Natural killer cell (primary cell): Measurements from ENCODE around the gene PHC1. TPM values are rescaled to one million over a fixed set of nuclear protein-coding genes. Genes with fewer than 3 reads are reported as not detected.

Experiments used
- ATAC-seq, 3 donors: fragments of 150-1000 bp in 2 of 3; fragments of 200-7000 bp in 1 of 3; cut with Tn5 transposase; 1 replicate in 1 of 3; 2 replicates in 2 of 3; pipeline ENCODE4 v1.10.0; 2021; ENCODE audit warnings: mild to moderate bottlenecking in 2 of 3, moderate library complexity in 2 of 3
- DNase-seq, 2 donors: peaks; one replicate each; pipeline versions ENCODE4 v3.0.0 to v3.0.0-alpha.2; 2013 to 2021; ENCODE audit warnings: mixed read lengths in 1 of 2
- H3K27ac ChIP-seq: one replicate; pipeline ENCODE4 v1.5.1; 2013; ENCODE audit warnings: mild to moderate bottlenecking, low read length
- H3K27me3 ChIP-seq: one replicate; pipeline ENCODE4 v1.6.1; 2013; ENCODE audit warnings: low read length; ENCODE audit not compliant: control insufficient read depth, insufficient read depth
- H3K36me3 ChIP-seq: one replicate; pipeline ENCODE4 v1.6.1; 2013; ENCODE audit warnings: low read length; ENCODE audit not compliant: control insufficient read depth, insufficient read depth
- H3K4me1 ChIP-seq: one replicate; pipeline ENCODE4 v1.6.1; 2013; ENCODE audit warnings: low read length; ENCODE audit not compliant: control insufficient read depth, insufficient read depth
- H3K4me3 ChIP-seq: one replicate; pipeline ENCODE4 v1.5.1; 2013; ENCODE audit warnings: low read length
- H3K9me3 ChIP-seq: one replicate; pipeline ENCODE4 v1.6.1; 2013; ENCODE audit warnings: low read length; ENCODE audit not compliant: control insufficient read depth, insufficient read depth
- H3K27ac Mint-ChIP-seq, 2 donors: one replicate each; pipeline ENCODE4 v1.8.0; 2022; ENCODE audit warnings: mild to moderate bottlenecking in 2 of 2, mixed read lengths in 2 of 2, moderate library complexity in 1 of 2
- H3K27me3 Mint-ChIP-seq, 2 donors: one replicate each; pipeline ENCODE4 v1.8.0; 2022; ENCODE audit warnings: low read depth in 2 of 2, mixed read lengths in 2 of 2
- H3K36me3 Mint-ChIP-seq: one replicate; pipeline ENCODE4 v1.8.0; 2022; ENCODE audit warnings: mixed read lengths
- H3K4me1 Mint-ChIP-seq, 2 donors: one replicate each; pipeline ENCODE4 v1.8.0; 2022; ENCODE audit warnings: mixed read lengths in 2 of 2
- H3K4me3 Mint-ChIP-seq: one replicate; pipeline ENCODE4 v1.8.0; 2022; ENCODE audit warnings: mild to moderate bottlenecking, moderate library complexity, mixed read lengths
- H3K9me3 Mint-ChIP-seq, 2 donors: one replicate each; pipeline ENCODE4 v1.8.0; 2022; ENCODE audit warnings: mixed read lengths in 2 of 2
- WGBS: methylation state at CpG from one replicate; pipeline ENCODE4 v1.1.7; 2013; ENCODE audit warnings: missing lambda C conversion rate; ENCODE audit not compliant: insufficient coverage; 5-methylcytosine and 5-hydroxymethylcytosine counted together
- intact Hi-C: fragments of 100-400 bp; cut with micrococcal nuclease; formaldehyde crosslinking; loops from one replicate; pipeline ENCODE4 v1.14.2; 2022
- total RNA-seq, 4 donors: library from RNA; stranded (reverse); fragments of 120-200 nt in 1 of 4; gene quantifications; one replicate each; pipeline versions ENCODE4 v1.2.3 to v1.2.4, GENCODE V29; 2013 to 2022
- TF ChIP-seq, protein P1 (sequence below): fragments of 200-600 bp; IDR thresholded peaks from one replicate; pipeline ENCODE4 v1.8.0; 2022; ENCODE audit warnings: antibody characterized with exemption

PHC1 gene
- total RNA-seq, 3 donors from 2014 or later (not counting 1 experiment from before 2014, with no cell fraction given) = 37.8 to 39.6 (median 38.6) TPM

DNA sequence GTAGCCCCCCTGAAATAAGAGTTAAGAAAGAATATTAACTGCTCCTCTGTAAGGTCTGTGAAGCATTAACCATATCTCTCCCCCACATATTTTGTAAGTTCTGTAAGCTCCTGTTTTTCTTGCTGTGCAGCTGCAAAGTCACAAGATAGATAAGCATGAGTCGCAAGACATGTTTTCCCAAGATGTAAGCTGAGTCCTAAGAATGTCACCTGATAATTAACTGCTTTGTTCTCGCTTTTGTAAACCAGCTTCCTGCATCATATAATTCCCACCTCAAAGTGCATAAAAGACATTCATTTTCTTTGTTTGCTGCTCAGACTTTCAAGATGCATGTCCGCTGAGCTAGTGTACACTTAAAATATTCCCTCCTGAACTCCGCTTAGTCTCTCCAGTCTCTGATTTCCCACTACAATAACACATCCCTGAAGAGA is 27.0 kb upstream of the PHC1 start:
- peaks cover 0 to 10% of the 10 kb centered on the region in 2 donors for H3K27me3 Mint-ChIP-seq
- peaks cover 0 to 5% of the 10 kb centered on the region in 2 donors for H3K4me1 Mint-ChIP-seq
- no peaks in the 10 kb centered on the region for H3K9me3 Mint-ChIP-seq
- ATAC-seq = no peak
- Histone ChIP-seq H3K36me3 (no peaks in the 10 kb centered on the region), H3K4me1 (peaks cover 3% of the 10 kb centered on the region), H3K27me3 (no peaks in the 10 kb centered on the region), H3K4me3 (no peak overlapping the region), H3K9me3 (no peaks in the 10 kb centered on the region), H3K27ac (no peak overlapping the region)
- intact Hi-C loops = no loop called here
- H3K27ac Mint-ChIP-seq = no peak overlapping the region
- no peak for DNase-seq
- TF ChIP-seq, protein P1, sequence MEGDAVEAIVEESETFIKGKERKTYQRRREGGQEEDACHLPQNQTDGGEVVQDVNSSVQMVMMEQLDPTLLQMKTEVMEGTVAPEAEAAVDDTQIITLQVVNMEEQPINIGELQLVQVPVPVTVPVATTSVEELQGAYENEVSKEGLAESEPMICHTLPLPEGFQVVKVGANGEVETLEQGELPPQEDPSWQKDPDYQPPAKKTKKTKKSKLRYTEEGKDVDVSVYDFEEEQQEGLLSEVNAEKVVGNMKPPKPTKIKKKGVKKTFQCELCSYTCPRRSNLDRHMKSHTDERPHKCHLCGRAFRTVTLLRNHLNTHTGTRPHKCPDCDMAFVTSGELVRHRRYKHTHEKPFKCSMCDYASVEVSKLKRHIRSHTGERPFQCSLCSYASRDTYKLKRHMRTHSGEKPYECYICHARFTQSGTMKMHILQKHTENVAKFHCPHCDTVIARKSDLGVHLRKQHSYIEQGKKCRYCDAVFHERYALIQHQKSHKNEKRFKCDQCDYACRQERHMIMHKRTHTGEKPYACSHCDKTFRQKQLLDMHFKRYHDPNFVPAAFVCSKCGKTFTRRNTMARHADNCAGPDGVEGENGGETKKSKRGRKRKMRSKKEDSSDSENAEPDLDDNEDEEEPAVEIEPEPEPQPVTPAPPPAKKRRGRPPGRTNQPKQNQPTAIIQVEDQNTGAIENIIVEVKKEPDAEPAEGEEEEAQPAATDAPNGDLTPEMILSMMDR = no peak
- 90% methylated on average over 4 of the region's 4 CpGs for WGBS
- no peaks in the 10 kb centered on the region for H3K36me3 Mint-ChIP-seq
- no peak overlapping the region for H3K4me3 Mint-ChIP-seq

GRCh38 chr12:8890313-8891085 is 23.8 kb upstream of the PHC1 start:
- Histone ChIP-seq H3K27me3 (no peaks in the 10 kb centered on the region), H3K27ac (no peak overlapping the region), H3K4me3 (peak overlapping the region; percentile 49), H3K36me3 (no peaks in the 10 kb centered on the region), H3K4me1 (peaks cover 3% of the 10 kb centered on the region), H3K9me3 (no peaks in the 10 kb centered on the region)
- Mint-ChIP-seq H3K27ac (peak overlapping the region in 1 of 2 donors; percentile 88), H3K27me3 (peaks cover 0 to 3% of the 10 kb centered on the region in 2 donors), H3K36me3 (no peaks in the 10 kb centered on the region), H3K4me1 (peaks cover 0 to 5% of the 10 kb centered on the region in 2 donors), H3K4me3 (peak overlapping the region; percentile 90), H3K9me3 (no peaks in the 10 kb centered on the region)
- TF ChIP-seq, protein P1 = peak; percentile 96
- ATAC-seq = peak; percentile 81 to 87 (median 87)
- intact Hi-C loops = loop anchor here (1.0 to 2.0 kb wide), 2 partner anchors 148 to 208 kb away; no protein-coding TSS in a partner anchor
- 22% methylated on average over 12 of the region's 14 CpGs for WGBS
- DNase-seq = peak; percentile 39 to 82

- Mint-ChIP-seq H3K4me1 (peaks cover 0 to 5% of the 10 kb centered on the region in 2 donors), H3K36me3 (no peaks in the 10 kb centered on the region), H3K4me3 (no peak overlapping the region), H3K9me3 (no peaks in the 10 kb centered on the region), H3K27me3 (peaks cover 0 to 3% of the 10 kb centered on the region in 2 donors), H3K27ac (no peak overlapping the region)
- Histone ChIP-seq H3K36me3 (no peaks in the 10 kb centered on the region), H3K4me1 (peaks cover 3% of the 10 kb centered on the region), H3K27ac (no peak overlapping the region), H3K4me3 (no peak overlapping the region), H3K9me3 (no peaks in the 10 kb centered on the region), H3K27me3 (no peaks in the 10 kb centered on the region)
- 90% methylated on average over 3 of the region's 3 CpGs for WGBS
- intact Hi-C loops = loop anchor here (2.0 kb wide), 1 partner anchor 147 kb away; no protein-coding TSS in a partner anchor
- ATAC-seq (no peak), DNase-seq (no peak)
- TF ChIP-seq, protein P1 = no peak
Observed at GRCh38 chr12:8891976-8892375, 22.3 kb upstream of the PHC1 start.
